Measurements from ENCODE around the gene TSPAN9.

Gene TSPAN9

GRCh38 chr12:3257411-3257810 is 180.2 kb downstream of the TSPAN9 start:
- TF ChIP-seq, protein P1, sequence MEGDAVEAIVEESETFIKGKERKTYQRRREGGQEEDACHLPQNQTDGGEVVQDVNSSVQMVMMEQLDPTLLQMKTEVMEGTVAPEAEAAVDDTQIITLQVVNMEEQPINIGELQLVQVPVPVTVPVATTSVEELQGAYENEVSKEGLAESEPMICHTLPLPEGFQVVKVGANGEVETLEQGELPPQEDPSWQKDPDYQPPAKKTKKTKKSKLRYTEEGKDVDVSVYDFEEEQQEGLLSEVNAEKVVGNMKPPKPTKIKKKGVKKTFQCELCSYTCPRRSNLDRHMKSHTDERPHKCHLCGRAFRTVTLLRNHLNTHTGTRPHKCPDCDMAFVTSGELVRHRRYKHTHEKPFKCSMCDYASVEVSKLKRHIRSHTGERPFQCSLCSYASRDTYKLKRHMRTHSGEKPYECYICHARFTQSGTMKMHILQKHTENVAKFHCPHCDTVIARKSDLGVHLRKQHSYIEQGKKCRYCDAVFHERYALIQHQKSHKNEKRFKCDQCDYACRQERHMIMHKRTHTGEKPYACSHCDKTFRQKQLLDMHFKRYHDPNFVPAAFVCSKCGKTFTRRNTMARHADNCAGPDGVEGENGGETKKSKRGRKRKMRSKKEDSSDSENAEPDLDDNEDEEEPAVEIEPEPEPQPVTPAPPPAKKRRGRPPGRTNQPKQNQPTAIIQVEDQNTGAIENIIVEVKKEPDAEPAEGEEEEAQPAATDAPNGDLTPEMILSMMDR (IDR thresholded peaks at IDR 0.05; ENCODE audit: low read length) = no peak
- TF ChIP-seq EZH2 (IDR thresholded peaks at IDR 0.05; ENCODE audit: borderline replicate concordance, low read length) = no peak

GRCh38 chr12:3259973-3260372 is 182.8 kb downstream of the TSPAN9 start:
- Histone ChIP-seq H3K27ac (ENCODE audit: low read depth, low read length, poor library complexity, severe bottlenecking) (no peak overlapping the region), H3K27me3 (ENCODE audit: insufficient read depth, low read length) (peaks cover 3% of the 10 kb centered on the region; the same call in 1 of the 2 replicates), H4K20me1 (ENCODE audit: insufficient read depth, low read length) (no peaks in the 10 kb centered on the region), H3K4me3 (ENCODE audit: low read depth, low read length, poor library complexity, severe bottlenecking) (no peak overlapping the region), H3K36me3 (ENCODE audit: insufficient read depth, low read length) (no peaks in the 10 kb centered on the region), H3K9me2 (ENCODE audit: low read depth, low read length) (no peaks in the 10 kb centered on the region), H3F3A (ENCODE audit: insufficient read depth, low read length) (no peaks in the 10 kb centered on the region), H3K9ac (ENCODE audit: low read length) (no peak overlapping the region), H3K79me2 (ENCODE audit: insufficient read depth, low read length) (no peaks in the 10 kb centered on the region), H3K9me3 (ENCODE audit: low read length) (no peaks in the 10 kb centered on the region), H3K4me2 (ENCODE audit: low read length) (no peak overlapping the region), H3K4me1 (ENCODE audit: insufficient read depth, low read length, severe bottlenecking) (no peaks in the 10 kb centered on the region), H2AFZ (ENCODE audit: low read length) (no peak overlapping the region)
- no peak for TF ChIP-seq EZH2 (IDR thresholded peaks at IDR 0.05; ENCODE audit: borderline replicate concordance, low read length)
- TF ChIP-seq, protein P1 (IDR thresholded peaks at IDR 0.05; ENCODE audit: low read length) = no peak

More at GRCh38 chr12:3257411-3257810, 180.2 kb downstream of the TSPAN9 start:
- Histone ChIP-seq H3F3A (ENCODE audit: insufficient read depth, low read length) (no peaks in the 10 kb centered on the region), H3K9ac (ENCODE audit: low read length) (no peak overlapping the region), H3K27me3 (ENCODE audit: insufficient read depth, low read length) (peaks cover 3% of the 10 kb centered on the region; the same call in 1 of the 2 replicates), H3K9me3 (ENCODE audit: low read length) (no peaks in the 10 kb centered on the region), H3K27ac (ENCODE audit: low read depth, low read length, poor library complexity, severe bottlenecking) (no peak overlapping the region), H3K4me3 (ENCODE audit: low read depth, low read length, poor library complexity, severe bottlenecking) (no peak overlapping the region), H3K9me2 (ENCODE audit: low read depth, low read length) (no peaks in the 10 kb centered on the region), H3K79me2 (ENCODE audit: insufficient read depth, low read length) (no peaks in the 10 kb centered on the region), H3K4me2 (ENCODE audit: low read length) (no peak overlapping the region), H2AFZ (ENCODE audit: low read length) (no peak overlapping the region), H3K4me1 (ENCODE audit: insufficient read depth, low read length, severe bottlenecking) (no peaks in the 10 kb centered on the region), H4K20me1 (ENCODE audit: insufficient read depth, low read length) (no peaks in the 10 kb centered on the region), H3K36me3 (ENCODE audit: insufficient read depth, low read length) (no peaks in the 10 kb centered on the region)

DNA sequence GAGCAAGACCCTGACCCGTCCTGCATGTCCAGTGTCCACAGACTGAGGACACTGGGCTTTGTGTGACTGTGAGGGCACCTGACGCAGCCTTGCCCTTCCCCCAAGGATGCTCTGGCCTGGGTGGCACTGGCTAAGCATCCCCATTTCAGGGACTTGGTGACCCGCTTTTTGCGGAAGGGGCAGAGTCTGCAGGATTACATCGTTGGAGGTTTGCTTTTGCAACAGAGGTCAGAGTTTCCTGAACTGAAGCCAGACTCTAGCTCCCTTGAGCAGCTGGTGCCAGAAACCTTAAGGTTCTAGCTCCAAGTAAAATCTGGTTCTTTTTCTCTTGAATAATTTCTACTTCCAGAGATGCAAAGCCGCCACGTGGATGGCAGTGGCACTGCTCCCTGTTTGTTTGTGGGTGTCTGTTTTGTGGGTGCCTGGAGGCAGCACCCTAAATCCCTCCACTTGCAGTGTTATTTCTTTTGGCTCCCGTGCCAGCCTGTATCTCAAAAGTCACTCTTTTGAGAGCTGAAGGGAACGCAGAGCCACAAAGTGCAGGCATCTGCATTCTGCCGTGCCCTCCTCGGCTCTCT is 184.7 kb downstream of the TSPAN9 start:
- no peaks in the 10 kb centered on the region for H4K20me1 ChIP-seq (ENCODE audit: insufficient read depth, low read length)
- H3K27me3 ChIP-seq (ENCODE audit: insufficient read depth, low read length) = peaks cover 3% of the 10 kb centered on the region; the same call in 1 of the 2 replicates
- no peak overlapping the region for H2AFZ ChIP-seq (ENCODE audit: low read length)
- no peak overlapping the region for H3K4me3 ChIP-seq (ENCODE audit: low read depth, low read length, poor library complexity, severe bottlenecking)
- no peak overlapping the region for H3K27ac ChIP-seq (ENCODE audit: low read depth, low read length, poor library complexity, severe bottlenecking)
- no peak overlapping the region for H3K4me2 ChIP-seq (ENCODE audit: low read length)
- H3K9me3 ChIP-seq (ENCODE audit: low read length) = no peaks in the 10 kb centered on the region
- H3K79me2 ChIP-seq (ENCODE audit: insufficient read depth, low read length) = no peaks in the 10 kb centered on the region
- H3K9me2 ChIP-seq (ENCODE audit: low read depth, low read length) = no peaks in the 10 kb centered on the region
- H3K9ac ChIP-seq (ENCODE audit: low read length) = no peak overlapping the region
- H3K4me1 ChIP-seq (ENCODE audit: insufficient read depth, low read length, severe bottlenecking) = no peaks in the 10 kb centered on the region
- TF ChIP-seq, protein P1 (IDR thresholded peaks at IDR 0.05; ENCODE audit: low read length) = no peak
- TF ChIP-seq EZH2 (IDR thresholded peaks at IDR 0.05; ENCODE audit: borderline replicate concordance, low read length) = no peak
- H3F3A ChIP-seq (ENCODE audit: insufficient read depth, low read length) = no peaks in the 10 kb centered on the region
- no peaks in the 10 kb centered on the region for H3K36me3 ChIP-seq (ENCODE audit: insufficient read depth, low read length)

Measured in OCI-LY1 (cell line).